Fibroblast of skin of abdomen (primary cell): ENCODE results near the gene SERPING1.
"Not testable (repeated sequence)": the region's sequence is repeated elsewhere in the genome, so short reads cannot be mapped to it uniquely, and the experiment has no call there.

Source experiments
- DNase-seq: peaks from one replicate; pipeline ENCODE4 v3.0.0-alpha.2; 2013

Gene SERPING1

GRCh38 chr11:57638005-57638781 is 40.7 kb downstream of the SERPING1 start:
- peak; percentile 90 for DNase-seq

- DNase-seq: no peak
Observed at GRCh38 chr11:57638811-57639320, 41.4 kb downstream of the SERPING1 start.

- DNase-seq: peak; percentile 92
Observed at GRCh38 chr11:57639321-57640067, 42.0 kb downstream of the SERPING1 start.

GRCh38 chr11:57640068-57640800 is 42.7 kb downstream of the SERPING1 start:
- no peak for DNase-seq

GRCh38 chr11:57641011-57641807 is 43.7 kb downstream of the SERPING1 start:
- DNase-seq: peak; percentile 62

GRCh38 chr11:57643802-57644201 is 46.3 kb downstream of the SERPING1 start:
- no peak for DNase-seq

- DNase-seq: peak; percentile 65
Observed at GRCh38 chr11:57644748-57645688, 47.5 kb downstream of the SERPING1 start.

- DNase-seq: no peak
Observed at GRCh38 chr11:57645689-57646085, 48.2 kb downstream of the SERPING1 start.

- DNase-seq: no peak
Observed at GRCh38 chr11:57646194-57646798, 48.8 kb downstream of the SERPING1 start.

GRCh38 chr11:57646799-57647303 is 49.4 kb downstream of the SERPING1 start:
- DNase-seq: no peak

- no peak for DNase-seq
Observed at GRCh38 chr11:57647372-57647771, 49.9 kb downstream of the SERPING1 start.

GRCh38 chr11:57647960-57648800 is 50.7 kb downstream of the SERPING1 start:
- no peak for DNase-seq

GRCh38 chr11:57648801-57649735 is 51.6 kb downstream of the SERPING1 start:
- peak; percentile 32 for DNase-seq

- DNase-seq: peak; percentile 84
Observed at GRCh38 chr11:57649826-57650738, 52.6 kb downstream of the SERPING1 start, which contains the start of gene YPEL4. Gene YPEL4 (minus strand): TSS chr11:57649912. CDS start chr11:57647107, 2,805 bp downstream.

GRCh38 chr11:57650739-57651090 is 53.2 kb downstream of the SERPING1 start:
- DNase-seq: no peak

- DNase-seq: no peak
Observed at GRCh38 chr11:57651408-57651807, 53.9 kb downstream of the SERPING1 start.

- not testable (repeated sequence) for DNase-seq
Observed at GRCh38 chr11:57652230-57652629, 54.7 kb downstream of the SERPING1 start.
